HFFc6 (cell line): ENCODE measurements around the gene AP2B1. TPM values are rescaled to one million over a fixed set of nuclear protein-coding genes. Genes with fewer than 3 reads are reported as not detected.

ENCODE experiments used
- DNase-seq: peaks from one replicate; pipeline ENCODE4 v3.0.0-alpha.2; 2018
- H3K27ac Mint-ChIP-seq: 2 replicates; pipeline ENCODE4 v1.8.0; 2020; ENCODE audit warnings: mild to moderate bottlenecking, mixed read lengths
- H3K27me3 Mint-ChIP-seq: 2 replicates; pipeline ENCODE4 v1.8.0; 2021; ENCODE audit warnings: mild to moderate bottlenecking, moderate library complexity, mixed read lengths; ENCODE audit not compliant: insufficient read depth
- H3K36me3 Mint-ChIP-seq: 2 replicates; pipeline ENCODE4 v1.8.0; 2021; ENCODE audit warnings: low read depth, mixed read lengths
- H3K4me1 Mint-ChIP-seq: 2 replicates; pipeline ENCODE4 v1.8.0; 2020; ENCODE audit warnings: low read depth, mixed read lengths
- H3K4me3 Mint-ChIP-seq: 2 replicates; pipeline ENCODE4 v1.8.0; 2020; ENCODE audit warnings: mild to moderate bottlenecking, moderate library complexity, mixed read lengths
- H3K9me3 Mint-ChIP-seq: 2 replicates; pipeline ENCODE4 v1.8.0; 2020; ENCODE audit warnings: mild to moderate bottlenecking, mixed read lengths
- CTCF ChIP-seq: fragments of 200-600 bp; sonication (generic); IDR thresholded peaks from 2 replicates; pipeline ENCODE4 v1.5.0; 2021; ENCODE audit warnings: antibody characterized with exemption, mild to moderate bottlenecking
- total RNA-seq, 6 experiments: library from RNA; stranded (reverse); fragmentation: NEBNext Ultra II Directional; extraction: Animal tissue kit (Norgen Biotek cat#: 25700); gene quantifications; 2 replicates in 1 of 6; 3 replicates in 5 of 6; pipeline ENCODE4 v1.2.3, GENCODE V29; 2021

Gene AP2B1
- total RNA-seq, 6 experiments from 2014 or later, result 168 to 196 (median 182) TPM

GRCh38 chr17:35684055-35684802 is 97.1 kb downstream of the AP2B1 start:
- Mint-ChIP-seq H3K4me3 (no peak overlapping the region), H3K9me3 (no peaks in the 10 kb centered on the region), H3K4me1 (peaks cover 15% of the 10 kb centered on the region), H3K36me3 (peaks cover 19% of the 10 kb centered on the region), H3K27ac (no peak overlapping the region), H3K27me3 (0 out of 2 replicates have a peak, but pooled peaks cover 2% of the 10 kb centered on the region)
- TF ChIP-seq CTCF, result no peak
- DNase-seq, result peak; percentile 11

GRCh38 chr17:35692512-35693210 is 105.5 kb downstream of the AP2B1 start:
- no peak for TF ChIP-seq CTCF
- Mint-ChIP-seq H3K9me3 (no peaks in the 10 kb centered on the region), H3K36me3 (peaks cover 28% of the 10 kb centered on the region), H3K4me3 (no peak overlapping the region), H3K27ac (no peak overlapping the region), H3K27me3 (no peaks in the 10 kb centered on the region), H3K4me1 (no peaks in the 10 kb centered on the region)
- no peak for DNase-seq

DNA sequence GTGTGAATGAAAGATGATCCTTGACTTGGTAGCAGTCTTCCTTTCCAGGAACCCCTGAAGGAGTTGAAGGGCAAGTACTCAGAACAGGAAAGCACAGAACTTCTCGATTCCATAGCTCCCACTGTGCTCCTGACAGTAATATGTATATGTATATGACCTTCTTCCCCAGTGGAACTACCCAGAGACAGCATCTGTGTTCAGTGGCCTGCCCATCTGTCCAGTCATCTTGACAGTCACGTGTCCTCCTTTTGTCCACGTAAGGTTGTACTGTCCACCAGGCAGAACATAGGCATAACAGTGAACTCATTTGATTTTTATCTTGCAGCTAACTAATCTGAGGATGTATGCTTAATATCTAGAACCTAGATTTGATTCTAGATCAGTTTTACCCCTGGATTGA is 106.5 kb downstream of the AP2B1 start:
- H3K4me1 Mint-ChIP-seq, result no peaks in the 10 kb centered on the region
- no peaks in the 10 kb centered on the region for H3K9me3 Mint-ChIP-seq
- TF ChIP-seq CTCF, result no peak
- H3K4me3 Mint-ChIP-seq, result no peak overlapping the region
- H3K36me3 Mint-ChIP-seq, result peaks cover 18% of the 10 kb centered on the region
- DNase-seq, result no peak
- H3K27me3 Mint-ChIP-seq, result no peaks in the 10 kb centered on the region
- H3K27ac Mint-ChIP-seq, result no peak overlapping the region

GRCh38 chr17:35694906-35695305 is 107.8 kb downstream of the AP2B1 start:
- no peaks in the 10 kb centered on the region for H3K9me3 Mint-ChIP-seq
- DNase-seq, result no peak
- no peak for TF ChIP-seq CTCF
- H3K4me3 Mint-ChIP-seq, result no peak overlapping the region
- no peaks in the 10 kb centered on the region for H3K4me1 Mint-ChIP-seq
- no peaks in the 10 kb centered on the region for H3K27me3 Mint-ChIP-seq
- H3K27ac Mint-ChIP-seq, result no peak overlapping the region
- peaks cover 14% of the 10 kb centered on the region for H3K36me3 Mint-ChIP-seq

DNA sequence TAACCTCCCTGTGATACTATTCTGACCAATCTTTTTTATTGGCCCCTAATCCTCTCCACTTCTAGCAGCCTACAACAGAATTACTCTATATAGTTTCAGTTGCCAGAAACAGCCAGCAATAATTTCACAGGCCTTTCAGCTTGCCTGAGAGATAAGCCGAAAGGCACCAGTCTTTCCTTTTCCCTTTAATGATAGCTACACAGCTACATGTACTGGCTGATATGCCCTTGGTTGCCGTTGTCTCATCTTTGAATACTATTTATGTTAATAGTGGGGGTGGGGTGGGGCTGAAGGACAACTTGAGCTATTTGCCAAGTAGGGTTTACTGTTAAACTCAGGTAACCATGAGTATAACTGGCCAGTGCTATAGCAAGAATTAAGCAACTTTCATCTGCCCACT is 108.5 kb downstream of the AP2B1 start:
- DNase-seq, result no peak
- no peak for TF ChIP-seq CTCF
- no peaks in the 10 kb centered on the region for H3K9me3 Mint-ChIP-seq
- H3K4me3 Mint-ChIP-seq, result no peak overlapping the region
- H3K27ac Mint-ChIP-seq, result no peak overlapping the region
- peaks cover 10% of the 10 kb centered on the region for H3K36me3 Mint-ChIP-seq
- H3K4me1 Mint-ChIP-seq, result no peaks in the 10 kb centered on the region
- H3K27me3 Mint-ChIP-seq, result no peaks in the 10 kb centered on the region
